PC-3 (cell line): Measurements from ENCODE around the gene HMGCS2. TPM values are rescaled to one million over a fixed set of nuclear protein-coding genes. Genes with fewer than 3 reads are reported as not detected.

Experiments used
- ATAC-seq: fragments of 200-7000 bp; cut with Tn5 transposase; 2 replicates; pipeline ENCODE4 v1.9.1; 2020; ENCODE audit warnings: mild to moderate bottlenecking, moderate library complexity
- BruUV-seq: library from RNA; stranded (reverse); fragments of 400-500 nt; replicated peaks from 2 replicates; lab custom pipeline; 2021; lab: Mats Ljungman, UMichigan
- CTCF ChIA-PET: fragments of 300-600 bp; sonication (Branson Sonifier 250); formaldehyde crosslinking; loops from one replicate; lab custom pipeline; 2022; ENCODE audit warnings: antibody characterized with exemption; lab: Charles Lee
- POLR2A ChIA-PET: fragments of 300-600 bp; sonication (Branson Sonifier 250); formaldehyde crosslinking; loops from one replicate; lab custom pipeline; 2022; ENCODE audit warnings: antibody characterized with exemption; ENCODE audit not compliant: unreplicated experiment; lab: Charles Lee
- DNase-seq: peaks from one replicate; pipeline ENCODE4 v3.0.0-alpha.2; 2015
- H2AFZ ChIP-seq: fragments of 300-600 bp; sonication (generic); 2 replicates; pipeline ENCODE4 v1.6.0; 2016; ENCODE audit warnings: antibody characterized with exemption, low read length
- H3F3A ChIP-seq: fragments of 300-600 bp; sonication (generic); one replicate; pipeline ENCODE4 v1.6.0; 2017; ENCODE audit warnings: antibody characterized with exemption, low read length, control low read depth, mild to moderate bottlenecking; ENCODE audit not compliant: unreplicated experiment
- H3K27ac ChIP-seq: fragments of 300-600 bp; sonication (generic); 2 replicates; pipeline ENCODE4 v1.5.1; 2016; ENCODE audit warnings: mild to moderate bottlenecking, low read length
- H3K27me3 ChIP-seq: fragments of 300-600 bp; sonication (generic); 2 replicates; pipeline ENCODE4 v1.6.1; 2016; ENCODE audit warnings: low read length, mixed read lengths
- H3K36me3 ChIP-seq: fragments of 300-600 bp; sonication (generic); 2 replicates; pipeline ENCODE4 v1.6.1; 2016; ENCODE audit warnings: low read depth, mixed run types, low read length, mixed read lengths
- H3K4me1 ChIP-seq: fragments of 300-600 bp; sonication (generic); 2 replicates; pipeline ENCODE4 v1.5.1; 2016; ENCODE audit warnings: low read length; ENCODE audit not compliant: insufficient read depth
- H3K4me2 ChIP-seq: fragments of 300-600 bp; sonication (generic); 2 replicates; pipeline ENCODE4 v1.6.0; 2016; ENCODE audit warnings: low read length
- H3K4me3 ChIP-seq: fragments of 300-600 bp; sonication (generic); 2 replicates; pipeline ENCODE4 v1.5.1; 2016; ENCODE audit warnings: mild to moderate bottlenecking, low read length, mixed read lengths
- H3K79me2 ChIP-seq: fragments of 300-600 bp; sonication (generic); 2 replicates; pipeline ENCODE4 v1.6.1; 2017; ENCODE audit warnings: low read length, mixed read lengths
- H3K9ac ChIP-seq: fragments of 300-600 bp; sonication (generic); 2 replicates; pipeline ENCODE4 v1.6.0; 2016; ENCODE audit warnings: mild to moderate bottlenecking, low read length
- H3K9me2 ChIP-seq: fragments of 300-600 bp; sonication (generic); replicated peaks from 2 replicates; pipeline ENCODE4 v1.6.1; 2016; ENCODE audit warnings: mixed run types, low read length, mixed read lengths
- H3K9me3 ChIP-seq: fragments of 300-600 bp; sonication (generic); 2 replicates; pipeline ENCODE4 v1.6.1; 2016; ENCODE audit warnings: low read length, mixed read lengths
- H4K20me1 ChIP-seq: fragments of 300-600 bp; sonication (generic); 2 replicates; pipeline ENCODE4 v1.6.1; 2016; ENCODE audit warnings: low read length, mixed read lengths
- EZH2 ChIP-seq: fragments of 300-600 bp; sonication (generic); IDR thresholded peaks from one replicate; pipeline ENCODE4 v1.6.1; 2017; ENCODE audit warnings: antibody characterized with exemption, mild to moderate bottlenecking, low read length; ENCODE audit not compliant: unreplicated experiment
- EZH2phosphoT487 ChIP-seq: fragments of 300-600 bp; sonication (generic); IDR thresholded peaks from 2 replicates; pipeline ENCODE4 v1.6.1; 2018; ENCODE audit warnings: mild to moderate bottlenecking, antibody characterized with exemption, low read length, borderline replicate concordance
- intact Hi-C: fragments of 100-400 bp; cut with micrococcal nuclease; formaldehyde crosslinking; loops from 2 replicates; pipeline ENCODE4 v1.9.0; 2023
- total RNA-seq: library from RNA; depleted of rRNA; stranded (reverse); fragments of >200 nt; gene quantifications from 2 replicates; pipeline ENCODE4 v1.2.3, GENCODE V29; 2014
- TF ChIP-seq, protein P1 (sequence below): fragments of 300-600 bp; sonication (generic); conservative IDR thresholded peaks from 2 replicates; pipeline ENCODE4 v1.5.1; 2017; ENCODE audit warnings: antibody characterized with exemption, low read depth, mild to moderate bottlenecking, low read length

Gene HMGCS2
- total RNA-seq, 1 experiment from 2014 or later: not detected

DNA sequence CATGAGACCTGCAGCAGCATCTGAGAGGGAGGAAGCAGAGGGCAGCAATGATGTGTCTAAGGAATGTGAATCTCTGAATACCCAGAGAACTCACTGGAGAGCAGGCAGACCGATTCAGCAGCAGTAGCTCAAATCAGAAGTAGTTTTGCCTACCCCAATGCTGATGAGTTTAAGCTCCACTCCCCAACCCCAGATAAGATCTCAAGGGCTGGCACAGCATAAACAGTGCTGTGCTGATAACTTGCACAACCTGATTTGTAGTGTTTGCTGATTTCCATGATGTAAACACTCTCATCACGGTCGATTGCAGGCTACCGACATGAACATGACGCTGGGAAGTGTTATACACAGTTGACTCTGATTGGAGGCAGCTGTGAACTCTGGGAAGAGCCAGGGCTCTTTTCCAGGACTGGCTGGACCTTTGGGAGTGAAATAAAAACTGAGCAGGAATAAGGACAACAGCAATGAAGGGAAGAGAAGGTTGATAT lies 11.2 kb upstream of the HMGCS2 start:
- peak overlapping the region; percentile 74 for H3K4me2 ChIP-seq
- no TSS peak for BruUV-seq
- H3K9me3 ChIP-seq: no peaks in the 10 kb centered on the region
- POLR2A ChIA-PET: no interaction called here
- no peaks in the 10 kb centered on the region for H3K36me3 ChIP-seq
- peaks cover 44% of the 10 kb centered on the region for H3K4me1 ChIP-seq
- H4K20me1 ChIP-seq: no peaks in the 10 kb centered on the region
- H3K79me2 ChIP-seq: no peaks in the 10 kb centered on the region
- no peaks in the 10 kb centered on the region for H3F3A ChIP-seq
- H3K27ac ChIP-seq: peak overlapping the region; percentile 27
- DNase-seq (peak; percentile 70), ATAC-seq (peak; percentile 42)
- CTCF ChIA-PET: interaction anchor here (0.6 kb wide), 1 partner anchor 195 kb away, joined by 3 read pairs; no protein-coding TSS in a partner anchor
- peak overlapping the region; percentile 68 for H2AFZ ChIP-seq
- no peaks in the 10 kb centered on the region for H3K27me3 ChIP-seq
- H3K4me3 ChIP-seq: peak overlapping the region; percentile 46
- no peak for TF ChIP-seq EZH2
- TF ChIP-seq EZH2phosphoT487: no peak
- TF ChIP-seq, protein P1, sequence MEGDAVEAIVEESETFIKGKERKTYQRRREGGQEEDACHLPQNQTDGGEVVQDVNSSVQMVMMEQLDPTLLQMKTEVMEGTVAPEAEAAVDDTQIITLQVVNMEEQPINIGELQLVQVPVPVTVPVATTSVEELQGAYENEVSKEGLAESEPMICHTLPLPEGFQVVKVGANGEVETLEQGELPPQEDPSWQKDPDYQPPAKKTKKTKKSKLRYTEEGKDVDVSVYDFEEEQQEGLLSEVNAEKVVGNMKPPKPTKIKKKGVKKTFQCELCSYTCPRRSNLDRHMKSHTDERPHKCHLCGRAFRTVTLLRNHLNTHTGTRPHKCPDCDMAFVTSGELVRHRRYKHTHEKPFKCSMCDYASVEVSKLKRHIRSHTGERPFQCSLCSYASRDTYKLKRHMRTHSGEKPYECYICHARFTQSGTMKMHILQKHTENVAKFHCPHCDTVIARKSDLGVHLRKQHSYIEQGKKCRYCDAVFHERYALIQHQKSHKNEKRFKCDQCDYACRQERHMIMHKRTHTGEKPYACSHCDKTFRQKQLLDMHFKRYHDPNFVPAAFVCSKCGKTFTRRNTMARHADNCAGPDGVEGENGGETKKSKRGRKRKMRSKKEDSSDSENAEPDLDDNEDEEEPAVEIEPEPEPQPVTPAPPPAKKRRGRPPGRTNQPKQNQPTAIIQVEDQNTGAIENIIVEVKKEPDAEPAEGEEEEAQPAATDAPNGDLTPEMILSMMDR: no peak
- H3K9ac ChIP-seq: no peak overlapping the region
- H3K9me2 ChIP-seq: no peaks in the 10 kb centered on the region
- intact Hi-C loops: loop anchor here (2.0 to 10.0 kb wide), 2 partner anchors 35 to 105 kb away; no protein-coding TSS in a partner anchor

DNA sequence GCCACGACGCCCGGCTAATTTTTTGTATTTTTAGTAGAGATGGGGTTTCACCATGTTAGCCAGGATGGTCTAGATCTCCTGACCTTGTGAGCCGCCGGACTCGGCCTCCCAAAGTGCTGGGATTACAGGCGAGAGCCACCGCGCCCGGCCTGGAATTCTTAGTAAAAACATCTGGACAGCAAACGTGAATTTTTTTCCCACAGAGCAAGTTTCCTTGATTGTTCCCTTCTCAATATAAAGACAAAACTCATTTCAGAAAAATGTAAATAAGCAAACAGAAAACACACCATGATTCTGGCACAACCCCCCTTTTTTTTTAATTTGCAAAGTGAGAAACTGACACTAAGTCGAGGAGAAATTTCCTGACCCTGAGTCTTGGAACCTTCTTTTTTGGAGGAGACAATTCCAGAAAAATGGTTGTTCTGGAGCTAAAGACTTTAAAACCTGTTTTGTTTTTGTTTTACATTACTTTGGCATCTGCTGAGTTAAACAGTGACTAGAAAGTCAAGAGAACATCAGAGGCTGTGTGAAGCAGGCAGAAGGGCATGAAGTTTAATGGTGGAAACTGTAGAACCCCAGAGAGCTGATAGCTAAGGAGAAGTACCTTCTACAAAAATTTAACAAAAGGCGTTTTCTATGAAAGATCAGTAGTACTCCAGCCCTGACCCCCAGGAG lies 10.3 kb upstream of the HMGCS2 start:
- intact Hi-C loops: no loop called here
- ATAC-seq (no peak), DNase-seq (no peak)
- Histone ChIP-seq H4K20me1 (no peaks in the 10 kb centered on the region), H3K9me2 (no peaks in the 10 kb centered on the region), H3K4me2 (peak overlapping the region; percentile 74; the same call in 1 of the 2 replicates), H3K79me2 (no peaks in the 10 kb centered on the region), H2AFZ (peak overlapping the region; percentile 68; the same call in 1 of the 2 replicates), H3K4me3 (no peak overlapping the region), H3K4me1 (peaks cover 41% of the 10 kb centered on the region), H3K27me3 (no peaks in the 10 kb centered on the region), H3K27ac (no peak overlapping the region; the same call in 1 of the 2 replicates), H3F3A (no peaks in the 10 kb centered on the region), H3K9ac (no peak overlapping the region), H3K36me3 (no peaks in the 10 kb centered on the region), H3K9me3 (no peaks in the 10 kb centered on the region)
- BruUV-seq: no TSS peak
- ChIA-PET CTCF (interaction anchor here (0.6 kb wide), 1 partner anchor 196 kb away, joined by 3 read pairs; no protein-coding TSS in a partner anchor), POLR2A (no interaction called here)
- TF ChIP-seq, protein P1: no peak
- no peak for TF ChIP-seq EZH2phosphoT487
- no peak for TF ChIP-seq EZH2

DNA sequence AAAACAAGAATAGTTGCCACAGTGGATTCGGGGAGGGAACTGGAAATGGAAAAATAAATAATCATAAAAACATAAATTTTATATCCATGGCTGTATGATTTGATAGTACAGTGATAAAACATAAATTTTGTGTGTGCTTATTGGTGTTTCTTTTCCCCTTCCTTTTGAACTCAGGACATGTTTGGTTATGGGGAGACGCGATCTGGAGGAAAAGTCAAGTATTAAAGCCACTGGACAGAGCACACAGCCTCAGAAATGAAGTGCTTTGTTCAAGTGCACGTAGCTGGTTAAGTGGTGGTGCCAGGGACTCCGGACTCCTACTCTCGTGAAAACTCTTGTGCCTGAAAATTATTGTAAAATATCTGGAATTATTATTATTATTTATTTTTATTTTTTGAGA lies 9.7 kb upstream of the HMGCS2 start:
- ChIA-PET POLR2A (no interaction called here), CTCF (no interaction called here)
- peaks cover 41% of the 10 kb centered on the region for H3K4me1 ChIP-seq
- no peaks in the 10 kb centered on the region for H3K79me2 ChIP-seq
- no peaks in the 10 kb centered on the region for H3K36me3 ChIP-seq
- H3K27ac ChIP-seq: no peak overlapping the region
- no peaks in the 10 kb centered on the region for H4K20me1 ChIP-seq
- no peaks in the 10 kb centered on the region for H3K9me2 ChIP-seq
- intact Hi-C loops: no loop called here
- H3K4me3 ChIP-seq: no peak overlapping the region
- BruUV-seq: no TSS peak
- H2AFZ ChIP-seq: no peak overlapping the region
- TF ChIP-seq EZH2 (no peak), EZH2phosphoT487 (no peak)
- TF ChIP-seq, protein P1: no peak
- H3K9me3 ChIP-seq: no peaks in the 10 kb centered on the region
- no peak for DNase-seq
- no peak overlapping the region for H3K9ac ChIP-seq
- no peaks in the 10 kb centered on the region for H3F3A ChIP-seq
- no peak for ATAC-seq
- H3K27me3 ChIP-seq: no peaks in the 10 kb centered on the region
- H3K4me2 ChIP-seq: no peak overlapping the region
